Stimulated activated CD4-positive, alpha-beta T cell treated with anti-CD3 and anti-CD28 coated beads, Interleukin-4, amount 100 ng/mL, for 1 hour (primary cell): Measurements from ENCODE around the gene BCAS3.
"Not testable (repeated sequence)": the region's sequence is repeated elsewhere in the genome, so short reads cannot be mapped to it uniquely, and the experiment has no call there.

Experiments used
- DNase-seq: peaks from one replicate; pipeline ENCODE4 v3.0.0-alpha.2; 2020

The BCAS3 gene

DNA sequence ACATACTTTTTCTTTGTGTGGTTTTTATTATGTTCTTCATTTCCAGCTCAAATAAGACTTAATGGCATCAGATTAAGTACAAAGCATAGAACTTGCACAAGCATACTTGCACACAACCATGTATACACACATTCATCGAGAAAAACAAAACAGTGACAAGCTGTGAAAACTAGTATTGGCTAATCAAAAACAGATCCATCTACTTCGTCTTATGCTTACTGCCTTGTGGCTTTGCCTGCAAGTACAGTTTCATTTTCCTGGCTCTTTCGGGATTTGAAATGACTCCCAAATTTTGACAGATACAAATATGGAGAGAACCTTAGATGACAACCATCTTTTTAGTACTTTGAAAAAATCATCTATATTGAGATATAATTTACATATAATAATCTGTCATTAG is 338.3 kb downstream of the BCAS3 start:
- DNase-seq = no peak

DNA sequence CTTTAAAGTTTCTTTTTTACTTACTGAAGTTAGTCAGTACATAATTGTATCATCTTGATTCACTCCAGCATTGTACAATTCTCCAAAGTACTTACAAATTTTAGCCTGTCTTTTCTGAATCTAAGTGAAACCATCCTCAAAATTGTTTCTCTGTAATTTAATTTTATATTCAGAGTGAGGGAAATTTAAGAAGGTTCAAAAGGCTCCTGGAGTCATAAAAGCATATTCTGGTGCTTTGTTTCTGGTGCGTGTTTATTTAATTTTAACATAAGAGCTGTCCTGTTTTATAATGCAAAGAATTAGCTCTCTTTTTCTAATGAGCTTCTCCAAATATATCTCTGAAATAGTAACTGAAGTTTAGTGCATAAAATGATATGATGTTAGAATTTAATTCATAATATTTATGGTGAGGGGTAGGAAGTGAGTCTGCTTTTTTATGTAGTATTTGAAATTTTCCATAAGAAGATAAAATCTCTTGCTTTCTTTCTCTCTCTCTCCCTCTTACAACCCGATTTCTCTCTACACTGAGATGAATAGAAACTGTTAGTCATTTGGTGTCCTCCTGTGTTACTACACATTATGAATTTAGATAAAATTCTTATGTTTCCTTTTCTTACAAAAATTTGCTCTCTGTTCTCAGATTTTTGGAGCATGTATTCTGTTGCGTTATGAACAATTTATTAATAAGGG is 339.8 kb downstream of the BCAS3 start:
- DNase-seq = no peak

DNA sequence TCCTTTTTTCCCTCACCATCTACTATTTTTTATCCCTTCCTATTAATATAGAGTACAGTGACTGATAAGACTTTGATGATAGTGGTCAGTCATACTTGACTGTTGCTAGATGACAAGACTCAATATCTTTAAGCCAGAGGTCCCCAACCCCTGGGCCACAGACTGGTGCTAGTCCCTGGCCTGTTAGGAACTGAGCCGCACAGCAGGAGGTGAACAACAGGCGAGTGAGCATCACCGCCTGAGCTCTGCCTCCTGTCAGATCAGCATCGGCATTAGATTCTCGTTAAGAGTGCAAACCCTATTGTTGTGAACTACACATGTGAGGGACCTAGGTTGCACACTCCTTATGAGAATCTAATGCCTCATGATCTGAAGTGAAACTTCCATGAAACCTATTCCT is 341.3 kb downstream of the BCAS3 start:
- no peak for DNase-seq

DNA sequence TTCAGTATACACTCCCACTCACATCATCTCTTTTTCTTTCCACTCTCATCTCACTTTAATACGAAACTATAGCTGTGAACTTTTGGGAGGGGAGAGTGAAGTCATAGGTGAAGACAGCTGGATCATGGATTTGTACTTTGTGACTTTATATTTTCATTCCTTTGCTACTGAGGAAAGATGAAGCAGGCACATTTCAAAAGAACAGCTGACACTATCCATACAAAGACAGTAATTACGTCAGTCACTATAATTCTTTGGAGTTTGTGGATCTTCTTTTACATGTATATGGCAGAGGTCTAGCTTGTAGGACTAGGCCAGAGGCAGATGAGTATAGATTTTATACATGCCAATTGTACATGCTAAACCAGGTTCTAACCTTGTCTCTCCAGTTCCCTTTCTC is 346.3 kb downstream of the BCAS3 start:
- DNase-seq = no peak

DNA sequence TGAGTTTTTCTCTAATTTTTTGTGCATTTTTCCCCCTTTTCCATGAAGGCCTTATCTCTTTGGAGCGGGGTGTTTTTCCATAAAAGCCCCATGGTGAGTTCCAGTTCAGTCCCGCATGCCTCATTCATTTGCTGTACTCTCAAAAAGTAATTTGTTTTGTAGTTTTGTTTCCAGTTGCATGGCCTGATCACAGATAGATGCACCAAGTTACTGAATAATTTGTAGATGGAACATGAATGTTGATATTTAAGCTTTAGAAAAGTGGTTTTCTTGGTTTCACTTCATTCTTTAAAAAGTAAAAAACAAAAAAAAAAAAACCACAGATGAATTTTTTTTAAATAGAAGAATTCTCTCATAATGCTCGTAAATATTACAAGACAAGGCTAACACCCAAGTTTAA is 349.2 kb downstream of the BCAS3 start:
- DNase-seq = no peak

DNA sequence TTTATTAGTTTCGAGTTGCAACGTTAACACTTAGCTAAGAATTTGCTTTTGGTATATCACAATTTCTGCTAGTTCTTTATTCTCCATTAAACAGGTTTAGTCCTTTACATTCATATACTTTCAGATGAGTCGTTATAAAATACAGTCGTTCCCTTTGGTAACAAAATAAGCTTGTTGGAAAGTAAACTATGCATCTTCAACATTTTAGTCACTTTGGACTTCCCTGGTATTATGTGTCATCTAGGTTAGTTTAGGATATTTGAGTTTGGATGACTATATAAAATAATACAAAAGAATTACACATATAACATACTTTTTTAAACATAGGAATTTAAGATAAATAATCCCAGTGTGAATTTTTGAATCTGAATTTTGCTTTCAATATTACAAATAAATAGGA is 351.5 kb downstream of the BCAS3 start:
- DNase-seq = no peak

DNA sequence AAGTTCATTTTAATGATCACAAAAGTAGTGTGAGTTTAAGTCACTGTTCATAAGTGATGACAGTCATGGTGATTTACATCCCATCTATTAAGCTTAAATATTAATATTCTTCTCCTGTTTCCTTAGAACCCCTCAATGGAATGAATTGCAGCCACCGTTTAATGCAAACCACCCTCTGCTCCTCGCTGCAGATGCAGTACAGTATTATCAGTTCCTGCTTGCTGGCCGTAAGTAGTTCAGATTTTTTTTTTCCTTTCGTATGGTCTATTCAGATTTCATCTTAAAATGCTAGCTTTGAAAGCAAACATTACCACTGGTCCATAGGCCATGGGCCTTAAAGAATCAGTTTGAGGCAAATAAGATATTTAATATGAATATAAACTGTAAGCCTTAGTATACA is 363.0 kb downstream of the BCAS3 start:
- DNase-seq = no peak

DNA sequence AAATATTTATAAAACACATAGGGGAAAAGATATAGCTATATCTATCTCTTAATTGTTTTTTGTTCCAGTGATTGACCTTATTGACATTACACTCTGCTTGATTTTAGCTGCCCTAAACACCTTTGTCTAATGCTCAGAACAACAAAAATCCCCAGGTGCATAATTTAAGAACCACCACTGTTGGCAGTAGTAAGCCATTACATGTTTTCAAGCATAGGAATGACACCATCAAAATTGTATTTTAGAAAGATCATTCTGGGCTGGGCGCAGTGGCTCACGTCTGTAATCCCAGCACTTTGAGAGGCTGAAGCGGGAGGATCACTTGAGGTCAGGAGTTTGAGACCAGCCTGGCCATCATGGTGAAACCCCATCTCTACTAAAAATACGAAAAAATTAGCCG is 364.7 kb downstream of the BCAS3 start:
- DNase-seq = not testable (repeated sequence)

DNA sequence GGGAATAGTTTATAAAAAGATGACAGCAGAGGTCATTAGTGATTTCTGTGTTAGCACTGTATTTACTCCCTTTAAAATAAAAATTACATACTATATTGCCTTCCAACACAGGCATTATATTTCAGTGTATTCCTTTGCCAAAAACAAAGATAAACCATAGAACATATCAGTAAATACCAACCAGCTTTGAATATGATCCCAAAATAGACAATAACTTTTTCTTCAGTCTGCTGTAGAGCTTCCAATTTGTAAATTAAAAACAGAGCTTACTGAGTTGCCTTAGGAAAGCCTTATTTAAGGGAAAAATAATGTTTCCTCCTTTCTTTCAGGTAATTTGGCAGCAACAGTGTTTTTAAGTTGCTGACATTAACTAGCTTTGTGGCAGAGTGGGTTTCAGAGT is 369.9 kb downstream of the BCAS3 start:
- DNase-seq = no peak

DNA sequence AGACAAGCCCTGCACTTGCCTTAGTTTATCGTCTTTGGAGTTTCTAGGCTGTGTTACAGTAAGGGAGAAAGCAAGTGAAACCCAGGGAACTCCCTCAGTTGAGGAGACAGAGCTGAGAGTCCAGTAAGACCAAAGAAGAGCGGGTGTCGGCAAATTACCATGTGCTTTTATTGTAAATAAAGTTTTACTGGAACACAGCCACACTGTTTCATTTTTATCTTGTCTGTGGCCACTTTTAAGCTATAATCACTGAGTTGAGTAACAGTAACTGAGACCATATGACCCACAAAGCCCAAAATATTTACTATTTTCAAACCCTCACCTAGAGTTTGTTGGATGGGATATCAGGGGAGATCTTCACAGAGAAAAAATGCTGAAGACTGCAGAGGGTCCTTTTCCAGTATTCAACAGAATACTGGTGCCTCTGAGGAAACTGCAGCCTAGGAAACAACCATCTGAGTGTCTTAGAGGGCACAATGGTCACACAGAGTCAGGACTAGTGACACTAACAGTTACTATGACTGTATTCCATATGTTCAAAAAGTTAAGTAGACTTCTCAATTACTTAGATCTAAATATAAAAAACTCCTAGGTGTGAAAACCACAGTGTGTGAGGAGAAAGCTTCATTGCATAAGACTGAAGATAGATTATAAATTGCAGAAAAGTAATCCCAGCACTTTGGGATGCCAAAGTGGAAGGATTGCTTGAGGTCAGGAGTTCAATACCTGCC is 370.9 kb downstream of the BCAS3 start:
- no peak for DNase-seq

DNA sequence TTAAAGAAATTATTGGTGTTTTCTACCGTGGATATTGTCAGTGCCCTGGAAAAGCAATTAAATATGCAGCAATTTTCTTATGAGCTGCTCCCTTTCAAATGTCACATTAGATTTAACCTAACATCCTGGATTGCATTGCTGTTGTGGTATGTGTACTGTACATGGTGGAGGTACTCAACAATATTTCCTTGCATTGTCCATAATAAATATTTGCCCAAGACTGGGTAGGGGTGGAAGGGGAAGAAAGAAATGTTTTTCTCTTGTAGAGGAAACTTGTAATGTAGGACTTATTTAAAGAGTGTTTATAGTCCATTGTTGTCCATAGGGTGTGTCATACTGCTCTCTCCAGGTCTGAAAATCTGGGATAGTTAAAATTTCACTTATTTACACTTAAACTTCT is 375.8 kb downstream of the BCAS3 start:
- DNase-seq = no peak

DNA sequence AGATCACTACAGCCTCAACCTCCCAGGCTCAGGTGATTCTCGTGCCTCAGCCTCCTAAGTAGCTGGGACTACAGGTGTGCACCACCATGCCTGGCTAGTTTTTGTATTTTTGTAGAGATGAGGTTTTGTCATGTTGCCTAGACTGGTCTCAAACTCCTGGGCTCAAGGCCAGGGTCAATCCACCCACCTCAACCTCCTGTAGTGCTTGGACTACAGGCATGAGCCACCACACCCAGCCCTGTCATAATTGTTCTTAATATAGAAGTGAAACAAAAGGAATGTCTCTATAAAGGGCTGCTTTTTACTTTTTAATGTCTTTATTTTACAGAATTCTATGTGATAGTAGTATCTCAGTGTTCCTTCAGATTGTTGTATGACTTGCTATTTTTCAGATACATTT is 376.8 kb downstream of the BCAS3 start:
- DNase-seq = no peak

DNA sequence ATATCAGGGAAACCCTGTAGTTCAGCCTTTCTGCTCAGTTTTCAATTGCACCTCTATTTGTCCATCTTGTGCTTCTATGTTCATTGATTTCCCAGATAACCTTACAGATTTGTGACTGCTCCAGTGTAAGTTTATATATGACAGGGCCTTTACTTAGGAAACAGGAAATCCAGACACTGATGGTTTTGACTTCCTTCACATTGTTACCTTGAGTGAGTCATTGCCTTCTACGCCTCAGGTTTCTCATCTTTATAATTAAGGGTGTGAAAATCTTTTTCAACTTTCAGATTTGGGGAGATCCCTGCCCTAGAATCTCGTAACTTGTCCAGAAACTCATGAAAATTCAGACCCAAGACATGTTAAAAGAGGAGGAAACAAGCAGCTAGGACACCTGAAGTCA is 379.6 kb downstream of the BCAS3 start:
- no peak for DNase-seq

DNA sequence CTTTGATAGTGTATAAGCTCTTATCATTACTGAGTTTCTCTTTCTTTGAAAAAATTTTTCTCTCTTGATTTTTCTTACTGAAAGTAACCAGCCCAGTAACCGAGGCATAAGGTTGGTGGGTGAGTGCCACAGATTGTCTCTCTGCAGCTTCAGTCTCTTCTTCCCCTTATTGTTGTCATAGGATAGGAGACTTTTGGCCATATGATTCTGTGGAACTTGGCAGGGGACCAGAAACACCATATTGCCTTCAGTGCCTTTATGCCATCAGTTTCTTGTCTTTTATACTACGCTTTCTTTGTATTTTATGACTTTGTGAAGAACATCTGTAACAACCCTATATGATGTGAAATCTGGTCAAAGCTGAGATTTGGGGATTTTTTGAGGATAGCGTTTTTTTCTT is 380.4 kb downstream of the BCAS3 start:
- DNase-seq = no peak

DNA sequence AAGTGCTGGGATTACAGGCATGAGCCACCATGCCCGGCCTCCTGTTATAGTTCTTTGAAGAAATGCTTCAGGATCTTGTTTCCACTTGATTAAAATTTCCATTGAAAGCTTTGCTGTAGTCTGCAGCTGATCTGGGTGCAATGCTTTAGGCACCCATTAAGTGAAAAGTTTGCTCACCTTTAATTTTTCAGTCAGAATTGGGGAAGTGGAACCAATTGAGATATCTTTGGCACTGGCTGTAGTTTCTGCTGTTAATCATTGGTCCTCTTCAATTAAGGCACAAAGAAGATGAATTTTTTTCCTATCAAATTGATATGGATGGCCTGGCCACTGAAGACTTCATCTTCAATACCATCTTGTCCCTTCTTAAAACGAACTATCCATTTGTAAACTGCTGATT is 385.9 kb downstream of the BCAS3 start:
- no peak for DNase-seq

DNA sequence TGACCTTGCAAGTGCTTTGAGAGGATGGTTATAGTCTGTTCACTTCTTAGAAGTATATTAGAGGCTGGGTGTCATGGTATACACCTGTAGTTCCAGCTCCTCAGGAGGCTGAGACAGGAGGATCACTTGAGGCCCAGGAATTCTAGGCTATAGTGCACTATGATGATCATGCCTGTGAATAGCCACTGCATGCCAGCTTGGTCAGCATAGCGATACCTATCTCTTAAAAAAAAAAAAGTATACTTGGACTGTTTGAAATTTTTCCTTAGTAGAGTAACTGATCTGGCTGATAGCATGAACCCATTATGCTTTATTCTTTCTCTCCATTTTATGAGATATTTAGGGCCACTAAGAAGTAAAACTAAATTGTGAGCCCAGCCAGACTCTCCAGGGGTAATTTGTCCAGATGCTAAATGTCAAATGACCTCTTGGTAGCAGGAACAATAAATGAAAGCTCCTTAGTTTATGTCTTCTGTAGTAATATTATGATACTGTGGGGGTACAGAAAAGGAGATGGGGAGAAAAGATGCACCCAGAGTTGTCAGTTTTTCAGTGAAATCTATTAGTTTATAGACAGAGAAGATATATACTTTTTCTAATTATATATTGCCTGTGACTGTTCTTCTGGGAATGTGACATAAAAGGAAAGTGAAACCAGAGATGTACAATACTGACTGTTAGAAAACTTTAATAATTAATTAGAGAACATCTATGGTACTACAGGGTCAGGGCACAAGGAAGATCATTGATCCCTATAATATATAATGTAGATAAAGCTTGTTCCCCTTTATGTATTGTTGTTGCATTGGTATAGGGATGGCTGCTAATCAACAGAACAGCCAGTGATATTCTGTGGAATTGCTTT is 386.7 kb downstream of the BCAS3 start:
- DNase-seq = no peak

DNA sequence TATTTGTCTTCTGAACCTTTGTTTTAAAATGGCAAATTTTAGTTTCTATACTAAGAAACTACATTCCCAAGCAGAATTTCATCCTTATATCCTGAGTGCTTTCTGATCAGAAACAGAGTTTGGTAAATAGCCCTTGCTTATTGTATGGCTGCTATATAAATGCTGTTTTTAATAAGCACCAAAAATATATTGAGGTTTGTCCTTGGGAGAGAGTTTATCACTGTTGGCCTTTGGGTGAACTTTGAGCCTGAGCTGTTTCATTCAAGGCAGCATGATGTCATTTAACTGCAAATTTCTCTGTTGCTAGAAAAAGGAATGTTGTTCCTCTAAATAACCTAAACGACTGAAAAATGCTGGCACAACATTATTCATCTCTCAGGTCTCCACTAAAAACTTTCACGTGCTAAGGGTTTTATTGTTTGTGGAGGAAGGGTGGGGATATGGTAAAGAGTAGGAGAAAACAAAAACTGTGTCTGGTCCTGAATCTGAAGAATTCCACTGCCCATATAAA is 387.7 kb downstream of the BCAS3 start:
- DNase-seq = no peak

DNA sequence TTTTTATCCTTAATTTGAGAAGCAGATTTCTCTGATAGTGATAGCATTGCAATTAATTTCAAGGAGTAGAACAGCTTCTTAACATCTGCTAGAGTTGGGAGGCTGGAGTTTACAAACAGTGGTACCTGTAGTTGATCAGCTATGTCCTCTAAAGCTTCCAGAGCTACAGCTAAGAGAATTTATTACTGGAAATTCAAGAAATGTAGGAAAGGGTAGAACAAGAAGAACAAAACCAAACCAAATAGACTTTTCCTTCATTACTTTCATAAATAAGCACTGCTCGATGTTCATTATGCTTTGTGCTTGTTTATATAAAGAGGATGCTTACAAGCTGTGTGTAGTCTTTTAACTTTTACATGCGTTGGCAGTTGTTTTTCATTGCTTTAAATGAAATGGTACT is 388.4 kb downstream of the BCAS3 start:
- no peak for DNase-seq

DNA sequence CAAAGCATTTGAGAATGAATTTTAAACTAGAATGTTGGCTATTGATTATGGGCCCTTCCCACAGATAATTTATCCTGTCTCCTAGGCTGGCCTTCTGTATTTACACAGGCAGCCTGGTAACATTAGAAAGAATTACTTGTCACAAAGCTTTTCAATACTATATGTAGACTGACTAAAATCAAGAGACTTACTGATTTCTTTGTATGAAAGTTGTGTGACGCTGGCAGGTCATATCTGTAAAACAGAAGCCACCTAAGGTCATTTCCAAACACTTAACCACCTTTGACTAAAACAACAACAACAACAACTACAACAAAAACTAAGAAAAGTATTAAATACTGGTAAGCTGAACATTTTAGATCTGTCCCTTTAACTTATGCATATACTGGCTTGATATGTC is 393.0 kb downstream of the BCAS3 start:
- no peak for DNase-seq

DNA sequence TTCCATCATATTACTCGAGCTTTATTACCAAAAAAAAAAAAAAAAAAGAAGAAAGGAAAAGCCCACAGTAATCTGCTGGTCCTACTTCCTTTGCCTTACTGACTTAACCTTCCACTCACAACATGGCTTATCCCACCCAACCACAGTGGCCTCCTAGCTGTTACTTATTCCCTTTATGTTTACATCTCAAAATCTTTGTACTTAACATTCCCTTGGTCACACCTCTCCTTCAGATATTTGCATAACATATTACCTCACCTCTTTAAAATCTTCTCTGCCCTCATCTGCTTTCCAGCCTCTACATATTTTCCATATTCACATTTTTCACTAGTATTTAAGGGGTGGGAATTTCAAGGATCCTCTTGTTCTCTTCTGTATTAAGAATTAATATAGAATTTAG is 395.0 kb downstream of the BCAS3 start:
- no peak for DNase-seq

DNA sequence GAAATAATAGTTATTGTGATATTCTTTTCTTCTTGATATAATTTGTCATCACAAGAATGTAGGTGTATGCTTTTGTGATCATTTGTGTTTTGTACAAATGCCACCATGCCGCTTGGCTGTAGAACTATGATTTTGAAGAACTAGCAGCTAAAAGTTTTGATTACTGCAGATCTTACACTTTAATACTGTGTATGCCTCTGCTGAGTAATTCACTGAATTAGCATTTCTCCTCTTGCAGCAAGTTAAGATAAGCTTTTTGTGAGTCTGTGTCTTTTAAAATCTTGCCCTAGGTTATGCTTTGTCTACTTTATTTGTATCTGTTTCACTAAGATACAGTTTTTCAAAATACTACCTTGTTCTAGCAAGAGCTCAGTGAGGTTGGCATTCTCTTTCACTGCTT is 395.5 kb downstream of the BCAS3 start:
- DNase-seq = no peak

DNA sequence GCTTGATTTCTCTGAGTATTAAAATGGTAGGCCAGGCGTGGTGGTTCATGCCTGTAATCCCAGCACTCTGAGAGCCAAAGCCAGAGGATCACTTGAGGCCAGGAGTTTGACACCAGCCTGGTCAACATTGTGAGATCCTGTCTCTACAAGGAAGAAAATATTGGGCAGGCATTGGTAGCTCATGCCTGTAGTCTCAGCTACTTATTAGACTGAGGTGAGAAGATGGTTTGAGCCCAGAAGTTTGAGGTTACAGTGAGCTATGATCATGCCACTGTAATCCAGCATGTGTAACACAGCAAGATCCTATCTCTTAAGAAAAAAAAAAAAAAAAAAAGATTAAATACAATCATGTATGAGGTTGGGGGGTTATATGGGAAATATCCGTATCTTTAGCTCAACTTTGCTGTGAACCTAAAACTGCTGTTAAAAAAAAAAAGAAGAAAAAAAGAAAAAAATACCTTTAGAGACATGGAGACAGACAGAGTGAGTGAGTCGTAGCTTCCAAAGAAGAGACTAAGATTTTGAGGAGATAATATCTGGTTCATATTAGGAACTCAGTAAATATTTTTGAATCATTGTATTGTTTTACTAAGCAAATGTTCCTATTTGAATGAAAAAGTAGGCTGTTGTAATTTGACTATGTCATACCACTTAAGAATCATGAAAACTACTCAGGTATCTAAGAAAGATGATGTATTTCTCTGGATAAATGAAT is 396.3 kb downstream of the BCAS3 start:
- DNase-seq = no peak

DNA sequence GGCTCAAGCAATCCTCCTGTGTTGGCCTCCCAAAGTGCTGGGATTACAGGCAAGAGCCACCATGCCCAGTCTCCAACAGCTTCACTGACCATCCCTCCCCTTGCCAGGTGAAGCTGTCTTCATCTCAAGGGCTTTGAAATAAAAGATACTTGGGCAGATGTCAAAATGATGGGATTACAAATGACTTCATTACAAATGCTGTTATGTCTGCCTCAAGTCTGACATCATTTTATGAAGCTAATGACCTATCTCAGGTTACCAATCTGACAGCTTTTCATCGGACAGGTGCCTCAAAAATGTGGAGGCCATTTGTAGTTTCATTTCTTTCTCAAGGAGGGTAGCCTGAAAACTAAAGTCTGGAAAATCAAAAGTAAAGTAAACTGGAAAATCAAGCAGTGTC is 398.3 kb downstream of the BCAS3 start:
- DNase-seq = no peak
